NCI-H1694 (cell line): ENCODE data around the gene TSHZ3.

Source experiments
- DNase-seq: peaks from one replicate; lab custom pipeline; 2025; lab: John Stamatoyannopoulos, UW

TSHZ3 gene

GRCh38 chr19:31312009-31312676 is 37.1 kb downstream of the TSHZ3 start:
- DNase-seq: no peak

DNA sequence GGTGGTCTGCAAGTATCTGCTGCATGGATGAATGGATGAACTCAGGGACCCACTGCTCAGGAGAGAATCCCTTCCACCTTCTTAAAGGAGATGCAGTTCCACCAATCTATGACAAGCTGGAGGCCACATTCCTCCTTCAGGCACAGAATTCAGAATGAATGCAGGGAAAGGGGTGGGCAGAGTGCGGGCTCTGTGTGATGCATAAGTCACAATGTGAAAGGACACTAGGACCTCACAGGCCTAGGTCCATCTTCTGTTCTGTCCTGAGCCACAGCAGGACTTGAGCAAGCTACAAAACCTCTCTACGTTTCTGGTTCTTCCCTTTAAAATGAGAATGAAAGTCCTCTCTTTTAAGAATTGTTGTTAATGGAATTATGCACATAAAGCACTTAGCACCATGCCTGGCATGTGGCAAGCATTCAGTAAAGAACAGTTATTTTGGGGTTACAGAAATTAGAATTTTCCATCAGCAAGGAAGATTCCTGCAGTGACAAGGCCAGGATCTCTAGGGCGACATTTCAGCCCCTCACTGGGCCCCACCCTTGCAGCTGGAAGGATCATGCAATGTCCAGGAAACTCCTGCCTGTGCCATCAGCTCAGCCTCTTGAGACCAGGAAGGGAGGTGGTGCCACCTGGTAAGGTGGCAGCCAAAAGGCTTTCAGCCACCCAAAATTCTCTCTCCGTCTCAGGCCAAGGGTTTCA is 38.7 kb downstream of the TSHZ3 start:
- DNase-seq: no peak

DNA sequence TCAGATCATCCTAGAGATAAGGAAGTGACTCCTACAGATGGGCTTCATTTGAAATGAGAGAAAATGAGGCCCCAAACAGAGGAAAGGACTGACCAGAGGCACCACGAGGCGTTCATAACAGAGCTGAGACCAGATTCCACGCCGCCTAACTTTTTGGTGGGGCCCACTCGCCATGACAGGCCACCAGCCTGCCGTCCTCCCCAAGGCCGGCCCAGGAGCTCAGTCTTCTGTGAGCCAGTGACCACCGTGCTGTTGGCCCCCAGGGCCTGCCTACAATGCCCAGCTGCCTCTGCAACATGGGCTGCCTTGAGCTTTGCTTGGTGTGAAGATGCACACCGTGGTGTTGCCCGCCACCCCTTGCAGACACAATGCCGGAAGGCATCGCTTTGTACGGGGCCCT is 40.5 kb downstream of the TSHZ3 start:
- DNase-seq: no peak

GRCh38 chr19:31307071-31307669 is 42.1 kb downstream of the TSHZ3 start:
- DNase-seq: no peak

- no peak for DNase-seq
These were observed 43.1 kb downstream of the TSHZ3 start for GRCh38 chr19:31306006-31306753.

DNA sequence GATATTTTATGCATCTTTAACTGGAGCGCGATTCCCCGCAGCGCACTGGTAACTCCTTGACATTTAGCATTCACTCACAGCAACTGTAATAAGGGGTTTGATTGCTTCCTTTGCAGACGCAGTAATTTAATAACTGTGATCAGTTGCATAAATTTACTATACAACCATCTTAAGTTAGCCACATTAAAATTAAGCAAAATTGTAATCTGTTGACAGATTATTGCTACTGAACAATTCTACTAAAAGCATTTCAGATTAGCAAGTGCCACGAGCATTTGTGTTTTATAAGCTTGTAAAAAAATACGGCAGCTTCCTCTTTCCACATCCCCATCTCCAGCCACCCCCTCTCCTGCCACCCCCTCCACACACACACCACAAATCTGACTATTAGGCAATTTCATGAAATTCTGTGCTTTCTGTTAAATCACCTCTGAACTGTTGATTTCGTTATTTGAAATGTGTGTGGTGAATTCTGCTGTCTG is 44.4 kb downstream of the TSHZ3 start:
- DNase-seq: no peak

GRCh38 chr19:31303262-31303815 is 45.9 kb downstream of the TSHZ3 start:
- DNase-seq: no peak

GRCh38 chr19:31301306-31301980 is 47.8 kb downstream of the TSHZ3 start:
- DNase-seq: no peak

DNA sequence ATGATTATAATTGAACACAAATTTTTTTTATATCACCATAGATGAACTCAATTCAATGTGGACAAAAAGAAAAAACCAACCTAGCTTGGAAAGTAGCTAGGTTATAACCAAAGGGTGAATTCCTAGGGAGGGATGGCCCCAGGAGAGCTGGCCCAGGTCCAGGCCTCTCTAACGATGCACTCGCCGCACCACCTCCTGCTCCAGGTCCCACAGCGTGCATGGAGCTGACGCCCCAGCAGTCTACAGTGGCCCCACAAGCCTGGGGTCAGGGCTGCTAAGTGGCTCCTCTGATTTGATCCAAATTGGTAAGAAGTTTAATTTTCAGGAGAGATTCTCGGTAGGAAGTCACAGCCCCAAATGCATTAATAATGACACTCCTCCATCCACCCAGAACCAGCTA is 48.8 kb downstream of the TSHZ3 start:
- no peak for DNase-seq

GRCh38 chr19:31299665-31300064 is 49.6 kb downstream of the TSHZ3 start:
- no peak for DNase-seq

- no peak for DNase-seq
These were observed 51.2 kb downstream of the TSHZ3 start for GRCh38 chr19:31297991-31298390.

DNA sequence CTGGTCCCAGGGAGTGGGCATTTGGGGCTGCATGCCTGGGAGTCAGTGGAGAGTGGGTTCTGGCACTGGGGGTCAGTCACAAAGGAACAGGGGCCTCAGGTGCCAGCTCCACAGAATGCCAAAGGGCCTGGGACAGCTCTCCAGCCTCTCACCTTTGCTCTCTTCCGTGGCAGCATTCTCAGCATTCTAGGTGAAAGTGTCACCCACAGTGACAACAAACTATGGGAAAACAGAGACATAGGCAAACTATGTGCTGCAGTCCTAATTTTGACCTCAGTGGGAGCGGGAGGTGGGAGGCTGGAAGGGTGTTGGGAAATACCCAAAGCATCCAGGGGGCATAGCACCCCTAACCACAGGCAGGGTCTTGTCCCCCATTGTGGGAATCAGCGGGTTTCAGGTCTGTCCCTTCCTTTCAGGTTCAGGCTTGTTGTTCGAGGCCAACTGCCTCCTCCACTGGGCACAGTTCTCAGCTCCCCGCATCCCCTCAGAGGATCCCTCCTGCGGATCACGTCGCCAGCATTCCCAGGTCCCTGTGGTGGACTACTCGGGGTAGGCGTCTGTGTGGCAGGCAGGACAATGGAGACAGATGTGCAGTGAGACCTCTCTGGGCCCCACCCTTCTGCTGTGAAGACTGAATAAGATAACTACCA is 52.4 kb downstream of the TSHZ3 start:
- DNase-seq: no peak

DNA sequence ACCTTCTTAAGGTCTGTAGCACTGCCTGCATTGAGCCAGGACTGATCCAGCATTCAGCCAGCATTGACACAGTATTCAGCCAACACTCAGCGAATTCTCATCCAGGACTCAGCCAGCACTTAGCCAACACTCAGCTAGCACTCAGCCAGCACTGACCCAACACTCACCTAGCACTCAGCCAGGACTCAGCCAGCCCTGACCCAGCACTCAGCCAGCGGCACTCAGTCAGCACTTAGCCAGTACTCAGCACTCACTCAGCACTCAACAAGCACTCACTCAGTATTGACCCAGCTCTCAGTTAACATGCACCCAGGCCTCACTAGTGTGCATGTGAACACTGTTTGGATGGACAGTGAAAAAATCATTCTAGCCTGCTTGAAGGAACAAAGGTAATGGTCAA is 55.0 kb downstream of the TSHZ3 start:
- no peak for DNase-seq

GRCh38 chr19:31292639-31293185 is 56.5 kb downstream of the TSHZ3 start:
- DNase-seq: no peak

- DNase-seq: no peak
These were observed 58.2 kb downstream of the TSHZ3 start for GRCh38 chr19:31290931-31291590.

DNA sequence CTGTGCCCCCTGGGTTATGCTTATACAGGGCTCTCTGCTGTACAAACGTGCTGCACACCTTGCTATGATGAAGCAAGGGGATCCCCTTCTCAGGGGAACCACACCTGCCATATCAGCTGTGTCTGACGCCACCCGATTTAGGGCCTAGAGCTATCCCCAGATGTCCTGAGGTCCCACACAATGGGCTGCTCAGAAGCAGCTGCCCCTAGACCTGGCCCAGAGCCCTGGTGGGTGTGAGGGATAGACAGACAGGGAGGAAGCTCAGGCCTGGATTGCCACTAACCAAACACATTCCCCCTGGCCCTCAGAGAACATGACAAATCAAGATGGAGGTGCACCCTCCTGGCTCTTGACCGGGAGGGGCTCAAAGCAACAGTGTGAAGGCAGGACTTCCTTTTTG is 59.3 kb downstream of the TSHZ3 start:
- DNase-seq: no peak

DNA sequence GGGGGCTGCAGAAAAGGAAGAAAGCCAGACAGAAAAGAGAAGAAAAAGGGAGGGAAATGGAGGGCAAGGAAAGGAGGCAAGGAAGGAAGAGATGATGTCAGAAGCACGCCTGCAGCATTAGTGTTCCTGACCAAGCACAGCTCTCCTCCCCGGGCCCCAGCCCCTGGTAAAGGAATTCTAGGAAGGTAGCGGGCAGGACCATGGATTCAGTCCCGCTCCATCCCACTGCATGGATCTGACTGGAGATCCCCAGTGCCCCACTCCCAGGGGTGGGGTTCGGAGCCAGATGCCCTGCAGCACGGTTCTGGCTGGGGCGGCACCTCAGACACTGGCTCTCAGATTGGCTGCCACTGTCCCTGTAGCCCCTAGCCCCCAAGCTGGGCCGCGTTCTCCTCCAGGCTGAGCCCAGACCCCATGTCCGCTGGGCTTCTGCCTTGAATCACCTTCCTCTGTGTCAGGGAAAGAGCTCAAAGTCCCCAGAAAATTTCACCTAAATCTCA is 59.8 kb downstream of the TSHZ3 start:
- no peak for DNase-seq

- no peak for DNase-seq
These were observed 62.7 kb downstream of the TSHZ3 start for GRCh38 chr19:31286491-31286890.

DNA sequence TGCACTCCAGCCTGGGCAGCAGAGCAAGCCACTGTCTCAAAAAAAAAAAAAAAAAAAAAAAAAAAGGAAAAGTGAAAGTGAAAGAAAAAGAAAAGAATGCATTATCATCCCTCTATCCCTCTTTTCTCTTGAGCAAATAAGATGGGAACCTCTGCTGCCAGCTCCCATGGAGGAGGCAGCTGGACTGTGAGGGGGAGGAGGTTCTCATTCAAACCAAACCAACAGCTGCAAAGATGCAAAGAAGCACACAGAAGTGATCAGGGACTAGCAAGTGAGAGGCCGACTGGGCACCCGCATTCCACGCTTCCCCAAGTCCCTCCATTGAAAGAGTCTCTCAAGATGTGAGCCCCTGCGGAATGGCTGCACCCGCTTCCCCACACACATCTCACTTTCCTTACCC is 63.5 kb downstream of the TSHZ3 start:
- no peak for DNase-seq

DNA sequence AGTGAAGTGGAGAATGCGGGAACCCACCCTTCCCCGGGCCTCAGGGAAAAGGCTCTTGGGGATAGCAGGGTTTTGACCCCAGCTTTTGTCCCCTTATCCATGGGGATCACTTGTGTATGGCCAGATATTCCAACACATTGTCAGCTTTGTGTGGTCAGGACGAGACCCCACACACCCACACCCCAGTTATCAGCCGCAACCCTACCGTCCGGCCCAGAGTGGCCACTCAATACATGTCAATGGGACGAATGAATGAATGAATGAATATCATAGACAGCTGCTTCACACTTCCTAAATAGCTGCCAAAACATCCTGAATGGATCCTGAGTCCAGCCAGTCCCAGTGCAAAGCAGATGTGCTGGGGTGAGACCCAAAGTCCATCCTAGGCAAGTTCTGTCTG is 64.6 kb downstream of the TSHZ3 start:
- no peak for DNase-seq
